HepG2 (cell line): ENCODE results near the gene PCYT2. TPM values are rescaled to one million over a fixed set of nuclear protein-coding genes. Genes with fewer than 3 reads are reported as not detected.
A peak's percentile ranks its signal among the peaks of the same experiment; 100 is the strongest.

ENCODE experiments used
- AGO2 ChIP-seq: fragments of 200-400 bp; formaldehyde crosslinking; optimal IDR thresholded peaks from 2 replicates; pipeline ENCODE3; 2017; ENCODE audit warnings: mild to moderate bottlenecking, low read depth, low read length, moderate library complexity
- ATF1 ChIP-seq: IDR thresholded peaks from 2 replicates; pipeline ENCODE4 v1.6.1; 2016; ENCODE audit warnings: mild to moderate bottlenecking, control low read depth
- ELF4 ChIP-seq: sonication (generic); formaldehyde crosslinking; IDR thresholded peaks from 2 replicates; pipeline ENCODE4 v1.5.0; 2020; ENCODE audit warnings: missing genetic modification reagents, mild to moderate bottlenecking, moderate library complexity, borderline replicate concordance
- FLYWCH1 ChIP-seq: sonication (generic); formaldehyde crosslinking; IDR thresholded peaks from 2 replicates; pipeline ENCODE4 v1.8.1; 2023; ENCODE audit warnings: mild to moderate bottlenecking, missing genetic modification reagents
- MED8 ChIP-seq: sonication (generic); formaldehyde crosslinking; IDR thresholded peaks from 2 replicates; pipeline ENCODE4 v1.8.1; 2023; ENCODE audit warnings: mild to moderate bottlenecking, missing genetic modification reagents; ENCODE audit not compliant: insufficient replicate concordance
- NFE2 ChIP-seq: sonication (generic); formaldehyde crosslinking; IDR thresholded peaks from 2 replicates; pipeline ENCODE4 v1.4.0; 2020; ENCODE audit warnings: missing genetic modification reagents
- NONO ChIP-seq, 2 experiments: fragments of 450-650 bp in 1 of 2; sonication (generic) in 1 of 2; formaldehyde crosslinking in 1 of 2; IDR thresholded peaks in 1 of 2; conservative IDR thresholded peaks in 1 of 2; 2 replicates each; pipeline versions ENCODE4 v1.6.1 to v1.8.0; 2017 to 2022; ENCODE audit warnings: mild to moderate bottlenecking in 1 of 2, missing genetic modification reagents in 1 of 2, moderate library complexity in 1 of 2
- RBFOX2 ChIP-seq: fragments of 200-400 bp; formaldehyde crosslinking; IDR thresholded peaks from 2 replicates; pipeline ENCODE4 v1.6.1; 2017; ENCODE audit warnings: low read depth, mild to moderate bottlenecking, low read length
- RFX5 ChIP-seq: IDR thresholded peaks from 2 replicates; pipeline ENCODE4 v1.6.1; 2011; ENCODE audit warnings: low read depth, low read length, improper control_type of control experiment
- ZGPAT ChIP-seq: IDR thresholded peaks from 2 replicates; pipeline ENCODE4 v1.6.1; 2016; ENCODE audit warnings: mild to moderate bottlenecking
- ZKSCAN8 ChIP-seq: IDR thresholded peaks from 2 replicates; pipeline ENCODE4 v1.6.1; 2016; ENCODE audit warnings: borderline replicate concordance, missing genetic modification reagents, missing compliant biosample characterization
- ZMAT3 ChIP-seq: sonication (generic); formaldehyde crosslinking; conservative IDR thresholded peaks from 2 replicates; pipeline ENCODE4 v1.7.0; 2021; ENCODE audit warnings: missing genetic modification reagents
- ZNF317 ChIP-seq: sonication (generic); formaldehyde crosslinking; IDR thresholded peaks from 2 replicates; pipeline ENCODE4 v1.5.0; 2020; ENCODE audit warnings: mild to moderate bottlenecking, missing genetic modification reagents
- ZNF335 ChIP-seq: sonication (generic); formaldehyde crosslinking; IDR thresholded peaks from 2 replicates; pipeline ENCODE4 v1.4.0; 2020; ENCODE audit warnings: missing genetic modification reagents
- ZNF577 ChIP-seq: sonication (generic); formaldehyde crosslinking; IDR thresholded peaks from 2 replicates; pipeline ENCODE4 v1.4.0; 2020; ENCODE audit warnings: mild to moderate bottlenecking, low read depth, missing genetic modification reagents, borderline replicate concordance
- ZSCAN21 ChIP-seq: sonication (generic); formaldehyde crosslinking; IDR thresholded peaks from 2 replicates; pipeline ENCODE4 v1.8.0; 2022; ENCODE audit warnings: mild to moderate bottlenecking, missing genetic modification reagents, moderate library complexity, borderline replicate concordance
- polyA plus RNA-seq, 8 experiments: library from polyadenylated mRNA; depleted of rRNA in 3 of 8; stranded (reverse) in 7 of 8; unstranded in 1 of 8; fragments of >200 nt; fragmentation: Illumina TruSeq in 4 of 8; extraction: Trizol in 4 of 8; gene quantifications; 2 replicates each; pipeline versions ENCODE4 v1.2.1 to v1.2.3, GENCODE V29; 2011 to 2016; ENCODE audit warnings: low read depth in 4 of 8, missing spikeins in 1 of 8, mixed read lengths in 1 of 8; ENCODE audit not compliant: insufficient read depth in 1 of 8
- total RNA-seq, 5 experiments: library from RNA; depleted of rRNA; stranded (reverse); fragments of >200 nt; fragmentation: Illumina TruSeq; extraction: Trizol; gene quantifications; 2 replicates each; pipeline ENCODE4 v1.2.3, GENCODE V29; 2016; ENCODE audit warnings: low read depth in 1 of 5

Gene PCYT2
- total and polyA plus RNA-seq, 2 of the 13 experiments (the other 11 are each of a cell fraction or from before 2014, with no cell fraction given), result 147 to 297 TPM

- TF ChIP-seq AGO2, result peak; percentile 26
- TF ChIP-seq ZGPAT (CRISPR knock-in tag), result no peak
- no peak for TF ChIP-seq NONO (IDR thresholded peaks at IDR 0.05)
- TF ChIP-seq NONO (CRISPR knock-in tag; conservative IDR thresholded peaks at IDR 0.05), result peak; percentile 49; the same call in 1 of the 2 replicates
- TF ChIP-seq FLYWCH1, result no peak
- no peak for TF ChIP-seq ELF4 (CRISPR knock-in tag)
- no peak for TF ChIP-seq RFX5
- no peak for TF ChIP-seq ZKSCAN8
- TF ChIP-seq ATF1, result no peak
- no peak for TF ChIP-seq ZSCAN21 (CRISPR knock-in tag)
- TF ChIP-seq NFE2 (CRISPR knock-in tag), result no peak
- no peak for TF ChIP-seq ZNF335
- 0 out of 2 replicates have a peak, but pooled peaks have one; percentile 7 for TF ChIP-seq RBFOX2
- TF ChIP-seq ZMAT3 (CRISPR knock-in tag), result no peak
- TF ChIP-seq ZNF317 (CRISPR knock-in tag), result no peak
- no peak for TF ChIP-seq MED8 (CRISPR knock-in tag)
- TF ChIP-seq ZNF577 (CRISPR knock-in tag), result no peak
Measured at GRCh38 chr17:81904600-81905423, 6.4 kb downstream of the PCYT2 start (continued).
